ENCODE data around the gene VEPH1.

DNA sequence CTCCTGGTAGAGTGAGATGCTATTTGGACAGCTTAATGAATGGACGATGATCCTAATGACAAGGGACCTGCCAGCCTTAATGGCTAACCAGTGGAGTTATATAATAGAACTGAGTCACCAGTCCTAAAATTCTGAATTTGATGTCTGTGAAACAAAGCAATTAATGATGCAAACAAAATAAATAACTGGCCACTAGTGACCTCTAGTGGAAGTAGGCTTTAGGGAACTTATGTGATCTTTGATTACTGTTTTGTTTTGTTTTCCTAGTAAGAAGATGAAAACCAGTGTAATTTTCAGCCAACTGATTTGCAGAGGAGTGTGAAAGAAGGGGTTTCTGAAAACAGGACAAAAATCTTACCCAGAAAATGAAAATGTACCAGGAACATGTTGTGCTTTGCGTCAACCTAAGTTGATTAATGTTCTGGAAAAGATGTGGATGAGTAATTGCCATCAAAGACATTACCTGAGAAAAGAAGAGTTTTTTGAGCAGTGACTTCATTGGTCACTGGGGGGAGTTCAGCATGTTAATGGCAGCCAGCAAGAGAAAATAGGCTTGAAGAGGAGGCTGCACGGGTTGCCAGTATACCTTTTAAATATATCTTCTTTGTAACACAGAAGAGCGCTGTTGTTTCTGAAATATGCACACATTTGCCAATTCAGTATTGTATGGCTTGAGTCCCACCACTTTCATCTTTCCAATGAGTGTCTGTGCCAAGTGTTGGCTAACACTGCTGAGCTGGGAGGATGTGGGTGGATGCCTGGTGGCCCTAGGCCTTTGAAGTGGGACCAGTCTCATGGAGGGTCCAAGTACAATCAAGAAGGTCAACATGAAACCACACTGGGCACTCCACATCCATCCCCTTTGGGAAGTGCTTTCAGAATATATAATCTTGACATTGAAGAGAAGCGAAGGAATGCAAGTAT is 9.3 kb downstream of the VEPH1 start:
- TF ChIP-seq EZH2 (IDR thresholded peaks at IDR 0.05; ENCODE audit: insufficient read depth, poor library complexity, severe bottlenecking) (no peak), EZH2phosphoT487 (IDR thresholded peaks at IDR 0.05; ENCODE audit: insufficient read depth, low read depth) (no peak)

All from GM23248 (cell line).